HEK293 (cell line): ENCODE data around the gene PRR19.
A peak's percentile ranks its signal among the peaks of the same experiment; 100 is the strongest.

Source experiments
- ATF2 ChIP-seq: fragments of 450-650 bp; formaldehyde crosslinking; IDR thresholded peaks from 2 replicates; pipeline ENCODE4 v1.5.1; 2016; ENCODE audit warnings: missing biosample characterization, missing genetic modification characterization, low read depth
- MEIS1 ChIP-seq: sonication (generic); formaldehyde crosslinking; IDR thresholded peaks from 2 replicates; pipeline ENCODE4 v1.8.1; 2022; ENCODE audit warnings: missing genetic modification reagents, mild to moderate bottlenecking, borderline replicate concordance
- PATZ1 ChIP-seq: fragments of 450-650 bp; formaldehyde crosslinking; IDR thresholded peaks from 2 replicates; pipeline ENCODE4 v1.5.1; 2016; ENCODE audit warnings: missing biosample characterization, missing genetic modification characterization
- PRDM4 ChIP-seq: fragments of 450-650 bp; formaldehyde crosslinking; IDR thresholded peaks from 2 replicates; pipeline ENCODE4 v1.5.1; 2017; ENCODE audit warnings: missing biosample characterization, missing genetic modification characterization
- SP2 ChIP-seq: fragments of 450-650 bp; formaldehyde crosslinking; IDR thresholded peaks from 2 replicates; pipeline ENCODE4 v1.5.1; 2016; ENCODE audit warnings: missing biosample characterization, missing genetic modification characterization
- ZNF16 ChIP-seq: fragments of 450-650 bp; formaldehyde crosslinking; IDR thresholded peaks from 2 replicates; pipeline ENCODE4 v1.5.1; 2016; ENCODE audit warnings: low read depth, missing biosample characterization, missing genetic modification characterization
- ZNF280C ChIP-seq: fragments of 450-650 bp; formaldehyde crosslinking; IDR thresholded peaks from 2 replicates; pipeline ENCODE4 v1.5.1; 2016; ENCODE audit warnings: missing biosample characterization, missing genetic modification characterization
- ZNF280D ChIP-seq: fragments of 450-650 bp; formaldehyde crosslinking; IDR thresholded peaks from 2 replicates; pipeline ENCODE4 v1.5.1; 2016; ENCODE audit warnings: missing biosample characterization, missing genetic modification characterization
- ZNF404 ChIP-seq: fragments of 450-650 bp; formaldehyde crosslinking; IDR thresholded peaks from 2 replicates; pipeline ENCODE4 v1.5.1; 2017; ENCODE audit warnings: missing biosample characterization, missing genetic modification characterization
- ZNF423 ChIP-seq: fragments of 450-650 bp; formaldehyde crosslinking; IDR thresholded peaks from 2 replicates; pipeline ENCODE4 v1.5.1; 2016; ENCODE audit warnings: missing biosample characterization, missing genetic modification characterization
- ZNF433 ChIP-seq: fragments of 450-650 bp; formaldehyde crosslinking; IDR thresholded peaks from 2 replicates; pipeline ENCODE4 v1.5.1; 2016; ENCODE audit warnings: missing biosample characterization, missing genetic modification characterization, low read depth
- ZNF510 ChIP-seq: fragments of 450-650 bp; formaldehyde crosslinking; IDR thresholded peaks from 2 replicates; pipeline ENCODE4 v1.5.1; 2018; ENCODE audit warnings: mild to moderate bottlenecking, missing genetic modification characterization, missing biosample characterization; ENCODE audit not compliant: insufficient replicate concordance
- ZNF518A ChIP-seq: fragments of 450-650 bp; formaldehyde crosslinking; conservative IDR thresholded peaks from 2 replicates; pipeline ENCODE4 v1.5.1; 2016; ENCODE audit warnings: low read depth, missing biosample characterization, missing genetic modification characterization
- ZNF521 ChIP-seq: fragments of 450-650 bp; formaldehyde crosslinking; IDR thresholded peaks from 2 replicates; pipeline ENCODE4 v1.5.1; 2017; ENCODE audit warnings: missing biosample characterization, mild to moderate bottlenecking, missing genetic modification characterization
- ZNF544 ChIP-seq: fragments of 450-650 bp; formaldehyde crosslinking; IDR thresholded peaks from 2 replicates; pipeline ENCODE4 v1.5.0; 2017; ENCODE audit warnings: missing biosample characterization, missing genetic modification characterization
- ZNF555 ChIP-seq: fragments of 450-650 bp; formaldehyde crosslinking; conservative IDR thresholded peaks from 2 replicates; pipeline ENCODE4 v1.5.1; 2017; ENCODE audit warnings: missing biosample characterization, mild to moderate bottlenecking, missing genetic modification characterization, inconsistent platforms
- ZNF585B ChIP-seq: fragments of 450-650 bp; formaldehyde crosslinking; IDR thresholded peaks from 2 replicates; pipeline ENCODE4 v1.5.1; 2016; ENCODE audit warnings: missing biosample characterization, missing genetic modification characterization
- ZNF621 ChIP-seq: fragments of 450-650 bp; formaldehyde crosslinking; IDR thresholded peaks from 2 replicates; pipeline ENCODE4 v1.5.1; 2017; ENCODE audit warnings: missing biosample characterization, missing genetic modification characterization
- ZNF624 ChIP-seq: fragments of 450-650 bp; formaldehyde crosslinking; IDR thresholded peaks from 2 replicates; pipeline ENCODE4 v1.5.1; 2017; ENCODE audit warnings: missing biosample characterization, missing genetic modification characterization
- ZNF626 ChIP-seq: fragments of 450-650 bp; sonication (Bioruptor Pico); formaldehyde crosslinking; IDR thresholded peaks from 2 replicates; pipeline ENCODE4 v1.5.1; 2018; ENCODE audit warnings: missing biosample characterization, missing genetic modification characterization, inconsistent platforms
- ZNF707 ChIP-seq: fragments of 450-650 bp; formaldehyde crosslinking; IDR thresholded peaks from 2 replicates; pipeline ENCODE4 v1.5.1; 2016; ENCODE audit warnings: missing biosample characterization, missing genetic modification characterization
- ZNF785 ChIP-seq: fragments of 450-650 bp; formaldehyde crosslinking; IDR thresholded peaks from 2 replicates; pipeline ENCODE4 v1.5.1; 2016; ENCODE audit warnings: missing biosample characterization, missing genetic modification characterization

PRR19 gene

GRCh38 chr19:42279902-42280814, 21.8 kb upstream of the PRR19 start (continued):
- TF ChIP-seq ZNF626 (no peak), ZNF280D (tag by site-specific recombination) (0 out of 2 replicates have a peak, but pooled peaks have one; percentile 53), ZNF585B (tag by site-specific recombination) (no peak), ATF2 (no peak), ZNF707 (tag by site-specific recombination) (no peak), ZNF555 (tag by site-specific recombination) (no peak), ZNF433 (no peak), ZNF624 (tag by site-specific recombination) (no peak), ZNF785 (no peak), ZNF518A (tag by site-specific recombination) (no peak), ZNF404 (tag by site-specific recombination) (no peak), ZNF521 (no peak), ZNF544 (tag by site-specific recombination) (no peak), PRDM4 (tag by site-specific recombination) (peak; percentile 62; the same call in 1 of the 2 replicates), ZNF423 (peak; percentile 100), ZNF16 (tag by site-specific recombination) (no peak), PATZ1 (tag by site-specific recombination) (peak; percentile 100), ZNF621 (tag by site-specific recombination) (no peak), MEIS1 (no peak), ZNF510 (tag by site-specific recombination) (no peak), ZNF280C (tag by site-specific recombination) (no peak), SP2 (peak; percentile 90)
